HL-60 (cell line): ENCODE measurements around the gene MEAK7.
A peak's percentile ranks its signal among the peaks of the same experiment; 100 is the strongest.

Experiments used
- DNase-seq, 2 experiments: peaks; one replicate each; pipeline ENCODE4 v3.0.0-alpha.2; 2010 to 2020; ENCODE audit warnings: low read depth in 1 of 2, low spot score in 1 of 2
- H3K27ac ChIP-seq: fragments of 250-450 bp; sonication (Bioruptor Pico); replicated peaks from 2 replicates; pipeline ENCODE4 v1.5.1; 2020; ENCODE audit warnings: mild to moderate bottlenecking, moderate library complexity
- H3K27me3 ChIP-seq: fragments of 250-450 bp; sonication (Bioruptor Pico); 2 replicates; pipeline ENCODE4 v1.5.1; 2021; ENCODE audit warnings: mild to moderate bottlenecking, moderate library complexity; ENCODE audit not compliant: insufficient read depth, poor library complexity, severe bottlenecking
- H3K4me3 ChIP-seq: replicated peaks from 2 replicates; pipeline ENCODE4 v1.5.1; 2011; ENCODE audit warnings: mild to moderate bottlenecking, control low read depth, low read length; ENCODE audit not compliant: insufficient read depth
- CTCF ChIP-seq: IDR thresholded peaks from one replicate; pipeline ENCODE4 v1.5.1; 2011; ENCODE audit warnings: low read length, control low read depth, inconsistent platforms; ENCODE audit not compliant: insufficient read depth
- GABPA ChIP-seq: IDR thresholded peaks from 2 replicates; pipeline ENCODE4 v1.6.1; 2012; ENCODE audit warnings: low read depth
- POLR2AphosphoS5 ChIP-seq: IDR thresholded peaks from 2 replicates; pipeline ENCODE4 v1.6.1; 2012; ENCODE audit warnings: low read depth
- REST ChIP-seq: IDR thresholded peaks from 2 replicates; pipeline ENCODE4 v1.6.1; 2012; ENCODE audit warnings: low read depth; ENCODE audit not compliant: insufficient replicate concordance
- SPI1 ChIP-seq: IDR thresholded peaks from 2 replicates; pipeline ENCODE4 v1.6.1; 2012; ENCODE audit warnings: low read depth, mild to moderate bottlenecking, borderline replicate concordance

MEAK7 gene

GRCh38 chr16:84511831-84512230 lies 7.4 kb upstream of the MEAK7 start:
- Histone ChIP-seq H3K4me3 (no peak overlapping the region), H3K27me3 (no peaks in the 10 kb centered on the region), H3K27ac (no peak overlapping the region)
- no peak for DNase-seq
- TF ChIP-seq REST (no peak), GABPA (no peak), CTCF (no peak), POLR2AphosphoS5 (no peak), SPI1 (no peak)

- Histone ChIP-seq H3K27ac (no peak overlapping the region), H3K27me3 (no peaks in the 10 kb centered on the region), H3K4me3 (no peak overlapping the region)
- DNase-seq, result peak; percentile 49 to 79
- TF ChIP-seq REST (no peak), CTCF (peak; percentile 86)
Observed at GRCh38 chr16:84511180-84511800, 6.8 kb upstream of the MEAK7 start.

- H3K27me3 ChIP-seq, result no peaks in the 10 kb centered on the region
- TF ChIP-seq CTCF, result no peak
- no peak for TF ChIP-seq REST
- no peak for TF ChIP-seq GABPA
- no peak for TF ChIP-seq POLR2AphosphoS5
- no peak overlapping the region for H3K4me3 ChIP-seq
- H3K27ac ChIP-seq, result no peak overlapping the region
- no peak for DNase-seq
Observed at GRCh38 chr16:84509032-84509950, 4.8 kb upstream of the MEAK7 start.
